GM21526 (cell line): Measurements from ENCODE around the gene CES3.

ENCODE experiments used
- ATAC-seq: cut with Tn5 transposase; IDR thresholded peaks from one replicate; pipeline ENCODE4 v1.9.1; 2021; ENCODE audit warnings: moderate library complexity; ENCODE audit not compliant: unreplicated experiment, low FRiP score

Gene CES3

DNA sequence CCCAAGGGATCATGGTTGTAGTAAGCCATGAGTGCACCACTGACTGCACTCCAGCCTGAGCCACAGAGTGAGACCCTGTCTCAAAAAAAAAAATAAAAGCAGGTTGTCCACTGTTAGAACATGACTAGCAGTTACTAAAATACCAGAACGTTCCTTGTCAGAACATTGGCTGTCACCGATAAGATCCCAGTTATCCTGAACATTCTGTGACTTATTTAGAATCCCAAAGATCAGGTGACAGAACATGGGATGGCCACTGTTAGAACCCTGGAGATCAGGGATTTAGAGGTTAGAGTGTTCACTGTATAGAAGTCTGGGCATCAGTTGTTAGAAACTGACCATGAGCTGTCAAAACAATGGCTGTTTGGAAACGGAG is 35.9 kb downstream of the CES3 start:
- no peak for ATAC-seq

GRCh38 chr16:67000384-67001351 is 39.6 kb downstream of the CES3 start:
- no peak for ATAC-seq

- ATAC-seq: no peak
Observed at GRCh38 chr16:67001726-67002125, 40.7 kb downstream of the CES3 start.

GRCh38 chr16:67006930-67007658 is 46.0 kb downstream of the CES3 start:
- ATAC-seq: no peak

DNA sequence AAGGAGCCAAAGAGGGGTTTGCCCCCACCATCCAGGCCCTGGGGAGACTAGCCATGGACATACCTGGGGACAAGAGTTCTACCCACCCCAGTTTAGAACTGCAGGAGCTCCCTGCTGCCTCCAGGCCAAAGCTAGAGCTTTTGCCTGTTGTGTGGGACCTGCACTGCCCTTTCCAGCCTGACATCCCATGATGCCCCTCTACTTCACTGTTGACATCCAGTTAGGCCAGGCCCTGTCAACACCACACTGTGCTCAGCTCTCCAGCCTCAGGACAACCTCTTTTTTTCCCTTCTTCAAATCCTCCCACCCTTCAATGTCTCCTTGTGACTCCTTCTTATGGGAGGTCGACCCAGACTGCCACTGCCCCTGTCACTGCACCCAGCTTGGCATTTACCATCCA is 48.1 kb downstream of the CES3 start:
- no peak for ATAC-seq

- ATAC-seq: no peak
Observed at GRCh38 chr16:67011274-67011673, 50.2 kb downstream of the CES3 start.

DNA sequence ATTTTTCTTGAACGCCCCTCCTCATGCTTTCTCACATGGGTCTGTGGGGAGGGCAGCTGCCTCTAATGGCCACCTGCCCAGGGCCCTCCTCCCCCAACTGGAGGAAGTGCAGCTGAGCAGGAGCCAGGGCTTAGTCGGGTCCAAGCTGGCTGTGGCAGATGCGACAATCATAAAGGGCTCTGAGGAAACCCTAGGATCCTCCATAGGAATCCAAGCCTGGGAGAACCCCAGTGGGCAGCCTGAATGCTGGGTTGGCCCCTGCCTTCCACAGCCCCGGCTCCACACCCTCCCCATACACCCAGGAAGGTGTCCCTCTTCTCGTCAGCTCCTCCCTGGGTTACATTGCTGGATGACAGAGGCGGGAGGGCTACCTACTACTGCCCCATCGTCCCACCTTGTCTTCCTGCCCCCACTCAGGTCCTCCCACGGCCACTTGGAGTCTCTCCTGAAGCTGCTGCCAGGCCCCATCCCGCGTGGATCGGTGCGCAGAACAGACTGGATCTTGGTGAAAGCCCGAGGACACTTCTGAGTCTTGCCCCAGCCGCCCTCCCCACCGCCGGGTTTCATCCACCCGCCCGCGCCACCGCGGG is 52.3 kb downstream of the CES3 start:
- no peak for ATAC-seq

DNA sequence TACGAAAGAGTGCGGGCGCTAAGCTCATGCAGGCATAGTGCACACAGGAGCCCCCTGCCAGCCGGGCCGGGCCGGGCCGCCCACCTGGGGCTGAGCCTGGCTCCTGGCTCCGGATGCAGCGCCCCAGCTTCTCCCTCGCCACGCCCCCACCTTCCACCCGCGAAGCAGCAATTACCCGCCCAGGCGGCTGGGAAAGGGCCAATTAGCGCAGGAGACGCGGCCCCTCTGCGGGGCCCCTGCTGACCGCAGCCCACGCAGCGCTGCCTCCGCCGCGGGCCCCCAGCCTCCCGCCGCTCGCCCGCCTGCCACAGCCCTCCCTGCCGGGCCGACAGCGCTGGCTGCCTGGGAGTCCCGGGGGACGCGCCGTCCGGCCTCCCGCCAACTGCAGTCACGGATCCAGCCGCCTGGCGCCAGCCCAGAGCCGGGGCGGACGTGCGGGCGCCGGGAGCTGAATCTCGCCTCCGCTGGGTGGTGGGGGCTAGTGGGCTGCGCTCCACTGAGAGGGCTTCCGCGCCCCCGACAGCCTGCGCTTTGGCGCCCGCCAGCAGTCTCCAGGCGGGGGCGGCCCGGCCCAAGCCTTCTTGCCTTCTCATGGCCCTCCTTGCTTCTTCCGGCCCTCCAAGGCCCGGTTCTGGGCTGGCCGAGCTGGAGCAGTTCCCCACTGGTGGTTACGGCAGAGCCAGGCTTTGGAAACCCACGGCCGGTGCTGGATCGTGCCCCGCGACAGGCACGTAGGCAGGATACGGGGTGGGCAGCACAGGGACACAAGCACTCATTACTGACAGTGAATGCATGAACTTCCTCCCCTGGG is 53.0 kb downstream of the CES3 start:
- no peak for ATAC-seq

GRCh38 chr16:67014634-67015312 is 53.7 kb downstream of the CES3 start:
- ATAC-seq: no peak

DNA sequence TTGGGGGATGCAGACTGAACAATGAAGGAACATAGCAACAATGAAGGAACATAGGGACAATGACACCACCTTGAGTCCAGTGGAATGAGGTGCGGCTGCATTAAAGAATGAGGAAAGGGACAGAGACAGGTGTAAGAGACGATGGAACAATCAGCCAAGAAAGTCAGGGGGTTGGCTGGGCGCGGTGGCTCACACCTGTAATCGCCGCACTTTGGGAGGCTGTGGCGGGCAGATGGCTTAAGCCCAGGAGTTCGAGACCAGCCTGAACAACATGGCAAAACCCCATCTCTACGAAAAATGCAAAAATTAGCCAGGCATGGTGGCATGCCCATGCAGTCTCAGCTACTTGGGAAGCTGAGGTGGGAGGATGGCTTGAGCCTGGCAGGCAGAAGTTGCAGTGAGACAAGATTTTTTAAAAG is 54.3 kb downstream of the CES3 start:
- no peak for ATAC-seq

- no peak for ATAC-seq
Observed at GRCh38 chr16:67016143-67016542, 55.1 kb downstream of the CES3 start.

DNA sequence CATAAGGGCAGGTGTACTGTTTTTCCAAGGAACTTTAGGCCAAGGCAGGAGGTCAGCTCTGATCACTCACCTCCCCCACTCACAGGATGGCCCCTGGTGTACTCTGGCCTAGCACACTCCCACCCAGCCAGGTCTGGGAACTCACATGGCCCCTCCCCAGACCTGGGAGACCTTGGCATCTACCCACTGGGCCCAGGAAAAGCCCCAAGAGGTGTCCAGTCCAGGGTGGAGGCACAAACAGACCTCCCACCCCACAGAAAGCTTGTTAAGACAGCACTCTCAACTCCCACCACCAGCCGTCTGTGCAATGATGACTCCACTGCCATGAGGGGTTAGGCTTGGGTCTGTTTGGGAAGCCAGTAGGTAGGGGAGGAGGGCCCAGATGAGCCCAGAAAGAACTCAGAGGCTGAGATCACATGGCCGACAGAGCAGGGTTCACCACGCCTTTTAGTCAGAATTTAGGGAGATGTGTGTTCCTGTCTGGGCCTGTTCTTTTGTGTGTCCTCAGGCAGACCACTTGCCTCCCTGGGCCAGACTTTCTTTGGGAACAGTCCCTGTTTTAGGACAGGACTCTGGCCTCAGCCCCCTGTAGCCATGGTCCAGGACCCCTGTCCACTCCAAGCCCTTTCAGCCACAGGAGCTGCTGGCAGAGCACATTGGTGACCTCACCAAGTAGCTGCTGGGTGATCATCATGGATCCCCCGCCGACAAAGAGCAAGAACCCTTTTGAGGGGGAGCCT is 55.8 kb downstream of the CES3 start:
- ATAC-seq: no peak

DNA sequence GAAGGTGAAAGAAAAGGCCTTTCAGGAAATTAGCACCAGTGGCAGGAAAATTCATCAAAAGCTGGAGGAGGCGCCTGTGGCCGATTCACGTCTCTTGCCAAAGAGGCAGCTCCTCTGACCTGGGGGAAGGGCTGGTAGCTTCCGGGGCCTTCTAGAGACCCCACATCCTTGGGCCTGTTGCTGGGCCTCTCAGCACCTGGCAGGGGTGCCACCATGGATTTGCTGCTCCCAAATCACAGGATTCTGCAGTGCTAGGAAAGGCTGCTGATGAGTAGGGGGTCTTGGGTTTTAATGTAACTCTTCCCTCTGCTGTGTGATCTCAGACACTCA is 56.3 kb downstream of the CES3 start:
- ATAC-seq: no peak

GRCh38 chr16:67017810-67018488 is 56.9 kb downstream of the CES3 start:
- peak; percentile 75 for ATAC-seq

- ATAC-seq: no peak
Observed at GRCh38 chr16:67019171-67019570, 58.1 kb downstream of the CES3 start.

- no peak for ATAC-seq
Observed at GRCh38 chr16:67021321-67021720, 60.3 kb downstream of the CES3 start.

DNA sequence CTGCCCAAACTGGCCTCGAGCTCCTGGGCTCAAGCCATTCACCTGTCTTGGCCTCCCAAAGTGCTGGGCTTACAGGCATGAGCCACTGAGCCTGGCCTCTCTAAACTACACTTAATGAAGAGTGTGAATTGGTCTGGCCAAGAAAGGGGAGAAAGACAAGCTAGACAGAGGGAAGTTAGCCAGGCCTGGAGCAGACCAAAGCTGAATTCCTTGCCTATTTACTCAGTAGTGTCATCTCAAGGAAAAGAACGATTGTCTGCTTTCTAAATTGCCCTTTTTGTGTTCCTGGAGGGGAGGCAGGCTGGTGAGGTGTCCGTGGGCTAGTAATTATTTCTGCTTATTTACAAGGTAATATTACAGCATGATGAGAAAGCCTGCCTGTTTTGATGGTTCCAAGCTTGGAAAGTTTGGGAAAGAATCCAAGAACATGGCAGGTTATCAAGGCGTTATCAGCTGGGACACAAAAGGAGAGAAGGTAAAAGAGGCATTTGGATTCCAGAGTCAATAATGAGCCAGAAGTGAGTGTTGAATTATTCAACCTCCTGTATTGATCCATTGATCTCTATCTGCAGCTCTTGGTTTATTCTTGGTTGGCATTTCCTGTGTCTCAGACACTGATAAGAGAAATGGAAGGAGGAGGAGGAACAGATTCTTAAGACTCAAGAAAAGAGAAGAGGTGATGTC is 61.6 kb downstream of the CES3 start:
- no peak for ATAC-seq

DNA sequence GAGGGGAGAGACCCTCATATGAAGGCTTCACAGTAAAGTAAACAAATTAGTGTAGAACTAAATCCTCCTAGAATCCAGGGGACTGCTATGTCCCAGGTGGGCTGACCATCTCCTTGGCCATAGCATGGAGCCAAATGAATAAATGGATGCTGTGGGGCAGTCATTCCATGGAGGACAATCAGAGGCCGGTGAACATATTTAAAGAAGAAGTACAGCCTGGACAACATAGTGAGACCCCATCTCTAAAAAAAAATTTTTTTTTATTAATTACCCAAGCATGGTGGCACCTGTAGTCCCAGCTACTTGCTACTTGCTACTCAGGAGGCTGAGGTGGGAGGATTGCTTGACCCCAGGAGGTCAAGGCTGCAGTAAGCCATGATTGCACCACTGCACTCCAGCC is 62.6 kb downstream of the CES3 start:
- no peak for ATAC-seq
